OCI-LY1 (cell line): ENCODE data around the gene RASA3.

Source experiments
- CTCF ChIP-seq: fragments of 200-600 bp; sonication (generic), shearing (Covaris generic); IDR thresholded peaks from 2 replicates; pipeline ENCODE4 v1.5.1; 2017; ENCODE audit warnings: mild to moderate bottlenecking, antibody characterized with exemption, low read length, moderate library complexity, mixed read lengths
- EZH2 ChIP-seq: fragments of 200-600 bp; sonication (generic), shearing (Covaris generic); IDR thresholded peaks from 2 replicates; pipeline ENCODE4 v1.8.0; 2017; ENCODE audit warnings: borderline replicate concordance, mixed run types, mild to moderate bottlenecking, antibody characterized with exemption, low read length, moderate library complexity, mixed read lengths

DNA sequence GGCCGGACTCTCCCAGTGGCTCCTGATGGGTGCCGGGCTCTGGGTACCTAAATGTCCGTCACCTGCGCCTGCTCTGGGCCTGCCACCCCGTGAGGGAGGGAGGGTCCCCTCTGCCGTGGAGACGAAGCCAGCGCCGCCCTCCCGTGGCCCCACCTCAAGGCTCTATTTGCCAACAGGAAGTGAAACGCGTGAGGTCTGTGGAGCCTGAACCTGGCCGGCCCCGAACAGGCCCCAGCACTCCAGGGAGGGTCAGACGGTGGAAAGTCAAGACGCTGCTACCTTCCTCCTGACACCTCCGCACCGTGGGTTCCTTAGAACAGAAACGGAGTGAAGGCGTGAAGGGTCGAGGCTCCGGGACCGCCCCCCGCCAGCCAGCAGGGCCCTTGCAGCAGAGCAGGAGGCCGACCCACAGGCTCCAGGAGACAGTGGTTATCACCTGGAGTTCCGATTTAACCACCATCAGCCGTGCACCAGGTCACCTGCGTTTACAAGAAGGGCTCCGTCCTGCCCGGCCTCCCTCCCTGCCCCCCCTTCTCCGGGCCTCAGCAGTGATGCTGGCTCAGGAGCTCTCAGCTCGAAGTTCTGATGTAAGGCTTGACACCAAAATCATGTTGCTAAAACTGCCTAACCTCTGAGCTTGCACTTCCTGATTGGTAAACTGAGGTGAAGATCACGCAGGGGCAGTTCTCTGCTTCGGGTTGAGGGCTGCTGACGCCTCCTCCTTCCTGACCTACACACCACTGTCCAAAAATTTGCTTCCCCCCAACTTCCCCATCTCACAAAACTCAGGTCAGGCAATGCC is 107.6 kb downstream of the RASA3 start:
- no peak for TF ChIP-seq CTCF
- TF ChIP-seq EZH2: no peak
